IMR-90 (cell line): ENCODE results near the gene ZNF785. TPM values are rescaled to one million over a fixed set of nuclear protein-coding genes. Genes with fewer than 3 reads are reported as not detected.

Source experiments
- ATAC-seq: fragments of 200-7000 bp; cut with Tn5 transposase; 2 replicates; pipeline ENCODE4 v1.9.1; 2020; ENCODE audit warnings: low read depth, mild to moderate bottlenecking, moderate library complexity
- BruUV-seq: library from RNA; stranded (reverse); fragments of 400-500 nt; replicated peaks from 2 replicates; lab custom pipeline; 2021; lab: Mats Ljungman, UMichigan
- CTCF ChIA-PET: fragments of 300-600 bp; formaldehyde crosslinking; extraction: SDS; loops from one replicate; lab custom pipeline; 2021; ENCODE audit warnings: antibody characterized with exemption; lab: Yijun Ruan, JAX
- POLR2A ChIA-PET: fragments of 300-600 bp; sonication (Branson Sonifier 250); formaldehyde crosslinking; loops from one replicate; lab custom pipeline; 2022; ENCODE audit warnings: antibody characterized with exemption; ENCODE audit not compliant: unreplicated experiment; lab: Charles Lee
- DNase-seq: peaks from one replicate; pipeline ENCODE4 v3.0.0; 2013
- H2AFZ ChIP-seq: replicated peaks from 2 replicates; pipeline ENCODE3; 2013; ENCODE audit warnings: low read length, mild to moderate bottlenecking; ENCODE audit not compliant: poor library complexity
- H2AK5ac ChIP-seq: 2 replicates; pipeline ENCODE4 v1.6.1; 2013; ENCODE audit warnings: low read depth, low read length, inconsistent platforms
- H2AK9ac ChIP-seq: replicated peaks from 2 replicates; pipeline ENCODE3; 2013; ENCODE audit warnings: mild to moderate bottlenecking, low read depth, low read length, moderate library complexity; ENCODE audit not compliant: poor library complexity
- H2BK120ac ChIP-seq: 2 replicates; pipeline ENCODE4 v1.6.1; 2013; ENCODE audit warnings: low read depth, low read length, inconsistent platforms
- H2BK15ac ChIP-seq: 3 replicates; pipeline ENCODE4 v1.6.1; 2013; ENCODE audit warnings: low read depth, low read length, inconsistent platforms
- H2BK20ac ChIP-seq: 2 replicates; pipeline ENCODE4 v1.6.1; 2013; ENCODE audit warnings: low read depth, mild to moderate bottlenecking, inconsistent platforms, low read length, moderate library complexity
- H2BK5ac ChIP-seq: 2 replicates; pipeline ENCODE4 v1.6.1; 2013; ENCODE audit warnings: mild to moderate bottlenecking, low read depth, low read length, inconsistent platforms; ENCODE audit not compliant: poor library complexity, severe bottlenecking
- H3K14ac ChIP-seq: replicated peaks from 2 replicates; pipeline ENCODE4 v1.6.1; 2013; ENCODE audit warnings: low read depth, low read length, inconsistent platforms
- H3K18ac ChIP-seq: 2 replicates; pipeline ENCODE4 v1.6.1; 2013; ENCODE audit warnings: low read depth, low read length, control low read depth
- H3K23ac ChIP-seq: 2 replicates; pipeline ENCODE4 v1.6.1; 2013; ENCODE audit warnings: low read depth, low read length, inconsistent platforms
- H3K27ac ChIP-seq: 2 replicates; pipeline ENCODE4 v1.5.1; 2013; ENCODE audit warnings: mild to moderate bottlenecking, control low read depth, low read length; ENCODE audit not compliant: insufficient read depth
- H3K27me3 ChIP-seq: 2 replicates; pipeline ENCODE4 v1.6.1; 2013; ENCODE audit warnings: low read length; ENCODE audit not compliant: control insufficient read depth, insufficient read depth
- H3K36me3 ChIP-seq: 2 replicates; pipeline ENCODE4 v1.6.1; 2013; ENCODE audit warnings: low read length, mixed read lengths; ENCODE audit not compliant: control insufficient read depth, insufficient read depth
- H3K4ac ChIP-seq: 2 replicates; pipeline ENCODE4 v1.6.1; 2013; ENCODE audit warnings: low read depth, low read length, inconsistent platforms
- H3K4me1 ChIP-seq: 2 replicates; pipeline ENCODE4 v1.6.1; 2013; ENCODE audit warnings: low read length, mixed read lengths; ENCODE audit not compliant: control insufficient read depth, insufficient read depth
- H3K4me2 ChIP-seq: 2 replicates; pipeline ENCODE4 v1.6.1; 2013; ENCODE audit warnings: low read depth, mild to moderate bottlenecking, control low read depth, low read length, moderate library complexity
- H3K4me3 ChIP-seq: 2 replicates; pipeline ENCODE4 v1.5.1; 2013; ENCODE audit warnings: low read depth, mild to moderate bottlenecking, control low read depth, low read length, moderate library complexity; ENCODE audit not compliant: insufficient read depth
- H3K56ac ChIP-seq: 2 replicates; pipeline ENCODE4 v1.6.1; 2013; ENCODE audit warnings: low read length, inconsistent platforms; ENCODE audit not compliant: insufficient read depth; ENCODE audit errors: extremely low read depth
- H3K79me1 ChIP-seq, 2 experiments: 2 replicates each; pipeline ENCODE4 v1.6.1; 2013; ENCODE audit warnings: low read length in 2 of 2, inconsistent platforms in 1 of 2, low read depth in 1 of 2
- H3K9ac ChIP-seq: 2 replicates; pipeline ENCODE4 v1.6.1; 2013; ENCODE audit warnings: low read depth, low read length, control low read depth
- H3K9me1 ChIP-seq: 2 replicates; pipeline ENCODE4 v1.6.1; 2013; ENCODE audit warnings: low read length, inconsistent platforms; ENCODE audit not compliant: insufficient read depth
- H3K9me3 ChIP-seq: 2 replicates; pipeline ENCODE4 v1.6.1; 2013; ENCODE audit warnings: low read length; ENCODE audit not compliant: control insufficient read depth, insufficient read depth
- H4K20me1 ChIP-seq: 2 replicates; pipeline ENCODE4 v1.6.1; 2013; ENCODE audit warnings: low read length, inconsistent platforms; ENCODE audit not compliant: insufficient read depth
- H4K5ac ChIP-seq: 2 replicates; pipeline ENCODE4 v1.6.1; 2013; ENCODE audit warnings: mild to moderate bottlenecking, low read depth, low read length, control low read depth
- H4K8ac ChIP-seq, 2 experiments: 2 replicates each; pipeline ENCODE4 v1.6.1; 2013; ENCODE audit warnings: low read depth in 2 of 2, low read length in 2 of 2, control low read depth in 1 of 2, inconsistent platforms in 1 of 2
- H4K91ac ChIP-seq: 2 replicates; pipeline ENCODE4 v1.6.1; 2013; ENCODE audit warnings: low read depth, low read length, inconsistent platforms; ENCODE audit not compliant: insufficient read depth
- BHLHE40 ChIP-seq: fragments of 150-350 bp; IDR thresholded peaks from 2 replicates; pipeline ENCODE4 v1.6.1; 2016; ENCODE audit warnings: mild to moderate bottlenecking, low read depth, low read length
- CEBPB ChIP-seq: IDR thresholded peaks from 2 replicates; pipeline ENCODE4 v1.6.1; 2012; ENCODE audit warnings: low read depth, low read length, improper control_type of control experiment
- CHD1 ChIP-seq: IDR thresholded peaks from 2 replicates; pipeline ENCODE4 v1.6.1; 2012; ENCODE audit warnings: low read depth, low read length, improper control_type of control experiment
- ELK1 ChIP-seq: fragments of 150-350 bp; IDR thresholded peaks from 2 replicates; pipeline ENCODE4 v1.6.1; 2016; ENCODE audit warnings: low read depth, mild to moderate bottlenecking, low read length, moderate library complexity, borderline replicate concordance
- FOS ChIP-seq: fragments of 150-350 bp; IDR thresholded peaks from 2 replicates; pipeline ENCODE4 v1.6.1; 2016; ENCODE audit warnings: low read depth, low read length
- MAFK ChIP-seq: IDR thresholded peaks from 2 replicates; pipeline ENCODE4 v1.6.1; 2012; ENCODE audit warnings: low read depth, low read length, improper control_type of control experiment
- MAZ ChIP-seq: IDR thresholded peaks from 2 replicates; pipeline ENCODE4 v1.6.1; 2012; ENCODE audit warnings: low read depth, mild to moderate bottlenecking, low read length, improper control_type of control experiment, moderate library complexity, borderline replicate concordance
- MXI1 ChIP-seq: IDR thresholded peaks from 2 replicates; pipeline ENCODE4 v1.6.1; 2012; ENCODE audit warnings: low read depth, mild to moderate bottlenecking, low read length, moderate library complexity, borderline replicate concordance
- NFE2L2 ChIP-seq: fragments of 150-350 bp; IDR thresholded peaks from 2 replicates; pipeline ENCODE4 v1.6.1; 2016; ENCODE audit warnings: low read depth, mild to moderate bottlenecking, low read length
- POLR2A ChIP-seq: IDR thresholded peaks from 2 replicates; pipeline ENCODE4 v1.6.1; 2012; ENCODE audit warnings: mild to moderate bottlenecking, low read depth, low read length
- RAD21 ChIP-seq: IDR thresholded peaks from 2 replicates; pipeline ENCODE4 v1.6.1; 2012; ENCODE audit warnings: low read length, improper control_type of control experiment
- RCOR1 ChIP-seq: IDR thresholded peaks from 2 replicates; pipeline ENCODE4 v1.6.1; 2012; ENCODE audit warnings: mild to moderate bottlenecking, low read length, improper control_type of control experiment; ENCODE audit not compliant: insufficient replicate concordance
- RFX5 ChIP-seq: IDR thresholded peaks from 2 replicates; pipeline ENCODE4 v1.8.0; 2012; ENCODE audit warnings: low read depth, mild to moderate bottlenecking, low read length, moderate library complexity
- SMC3 ChIP-seq: fragments of 150-350 bp; IDR thresholded peaks from 2 replicates; pipeline ENCODE4 v1.6.1; 2016; ENCODE audit warnings: low read depth, mild to moderate bottlenecking, antibody characterized with exemption, low read length, moderate library complexity
- WGBS, 2 experiments: methylation state at CpG; one replicate each; pipeline versions ENCODE4 v1.1.5 to v1.1.7; 2013; ENCODE audit warnings: missing lambda C conversion rate in 2 of 2; ENCODE audit not compliant: insufficient read length in 1 of 2; ENCODE audit errors: extremely low coverage in 2 of 2; 5-methylcytosine and 5-hydroxymethylcytosine counted together
- dilution Hi-C: fragments of 300-500 bp; cut with HindIII; formaldehyde crosslinking; loops from one replicate; pipeline ENCODE4 v1.14.3; 2018; ENCODE audit warnings: low sequenced_read_pairs; ENCODE audit not compliant: unreplicated experiment
- in situ Hi-C: fragments of 300-500 bp; cut with MboI; formaldehyde crosslinking; loops from 3 replicates; pipeline ENCODE4 v1.14.3; 2019; ENCODE audit warnings: low sequenced_read_pairs, inconsistent platforms, mixed read lengths
- intact Hi-C: fragments of 100-400 bp; cut with micrococcal nuclease; formaldehyde crosslinking; loops from 2 replicates; pipeline ENCODE4 v1.10.0; 2022
- polyA plus RNA-seq, 3 experiments: library from polyadenylated mRNA; depleted of rRNA; stranded (reverse); fragments of >200 nt; gene quantifications; 2 replicates each; pipeline ENCODE4 v1.2.3, GENCODE V29; 2012; ENCODE audit warnings: low replicate concordance in 1 of 3
- total RNA-seq: library from RNA; depleted of rRNA; stranded (reverse); fragments of >200 nt; gene quantifications from 2 replicates; pipeline ENCODE4 v1.2.3, GENCODE V29; 2012
- TF ChIP-seq, protein P1 (sequence below): fragments of 150-350 bp; IDR thresholded peaks from 2 replicates; pipeline ENCODE4 v1.6.1; 2017; ENCODE audit warnings: mild to moderate bottlenecking, antibody characterized with exemption, low read length, low read depth
- TF ChIP-seq, protein P2 (sequence below): conservative IDR thresholded peaks from 2 replicates; pipeline ENCODE4 v1.5.1; 2012; ENCODE audit warnings: mild to moderate bottlenecking, low read depth, low read length, improper control_type of control experiment

The ZNF785 gene
- total and polyA plus RNA-seq, 2 of the 4 experiments (the other 2 are of a cell fraction): 2.9 to 4.0 TPM

DNA sequence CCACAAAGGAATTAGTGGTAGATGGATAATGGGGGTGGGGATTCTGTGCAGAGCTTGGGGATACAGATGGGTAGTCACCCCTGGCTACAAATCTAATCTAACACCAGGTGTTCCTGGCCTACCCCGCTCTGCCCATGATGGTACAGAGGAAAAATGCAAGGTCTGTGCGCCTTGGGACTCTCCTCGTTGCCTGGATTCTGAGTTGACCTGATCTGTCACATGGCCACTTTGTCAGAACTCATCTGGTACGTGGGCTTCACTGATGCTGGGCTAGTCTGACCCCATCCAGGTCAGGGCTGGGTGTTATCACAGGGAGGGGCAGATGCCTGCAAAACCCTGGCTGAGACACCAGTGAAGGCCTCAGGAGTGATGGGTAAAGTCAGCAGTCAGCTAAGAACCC, 32.5 kb downstream of the ZNF785 start:
- Histone ChIP-seq H3K36me3 (peaks cover 23% of the 10 kb centered on the region), H3K9ac (no peak overlapping the region), H3K4me1 (peaks cover 6% of the 10 kb centered on the region), H3K14ac (no peak overlapping the region), H3K4ac (no peak overlapping the region), H3K27me3 (no peaks in the 10 kb centered on the region), H4K91ac (no peak overlapping the region), H3K18ac (no peak overlapping the region), H3K9me3 (no peaks in the 10 kb centered on the region), H2BK120ac (no peak overlapping the region), H2AFZ (no peak overlapping the region), H3K27ac (no peak overlapping the region), H3K79me1 (peaks cover 16 to 40% of the 10 kb centered on the region in 2 experiments; a peak in 2 of 4 replicates), H4K8ac (no peak overlapping the region), H4K20me1 (no peaks in the 10 kb centered on the region; the same call in 1 of the 2 replicates), H4K5ac (no peak overlapping the region), H3K9me1 (peaks cover 6% of the 10 kb centered on the region; the same call in 1 of the 2 replicates), H2BK15ac (no peak overlapping the region), H3K23ac (no peak overlapping the region), H3K56ac (no peak overlapping the region), H3K4me3 (no peak overlapping the region), H3K4me2 (no peak overlapping the region), H2AK9ac (peak overlapping the region; percentile 82), H2BK5ac (no peak overlapping the region), H2BK20ac (no peak overlapping the region), H2AK5ac (0 out of 2 replicates have a peak overlapping the region, but pooled peaks have one; percentile 1)
- CTCF ChIA-PET: no interaction called here
- dilution Hi-C loops: no loop called here
- intact Hi-C loops: no loop called here
- 50% methylated on average over 1 of the region's 4 CpGs; no CpG with 5 or more reads in 1 of the 2 experiments for WGBS, 2 experiments
- DNase-seq: no peak
- ATAC-seq: no peak
- POLR2A ChIA-PET: no interaction called here
- no TSS peak for BruUV-seq
- no peak for TF ChIP-seq RFX5
- TF ChIP-seq ELK1: no peak
- no peak for TF ChIP-seq CHD1
- TF ChIP-seq BHLHE40: no peak
- TF ChIP-seq MAFK: no peak
- no peak for TF ChIP-seq CEBPB
- TF ChIP-seq SMC3: no peak
- TF ChIP-seq, protein P1, sequence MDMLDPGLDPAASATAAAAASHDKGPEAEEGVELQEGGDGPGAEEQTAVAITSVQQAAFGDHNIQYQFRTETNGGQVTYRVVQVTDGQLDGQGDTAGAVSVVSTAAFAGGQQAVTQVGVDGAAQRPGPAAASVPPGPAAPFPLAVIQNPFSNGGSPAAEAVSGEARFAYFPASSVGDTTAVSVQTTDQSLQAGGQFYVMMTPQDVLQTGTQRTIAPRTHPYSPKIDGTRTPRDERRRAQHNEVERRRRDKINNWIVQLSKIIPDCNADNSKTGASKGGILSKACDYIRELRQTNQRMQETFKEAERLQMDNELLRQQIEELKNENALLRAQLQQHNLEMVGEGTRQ: no peak
- no peak for TF ChIP-seq MAZ
- TF ChIP-seq FOS: no peak
- no peak for TF ChIP-seq RCOR1
- no peak for TF ChIP-seq POLR2A
- TF ChIP-seq NFE2L2: no peak
- TF ChIP-seq, protein P2, sequence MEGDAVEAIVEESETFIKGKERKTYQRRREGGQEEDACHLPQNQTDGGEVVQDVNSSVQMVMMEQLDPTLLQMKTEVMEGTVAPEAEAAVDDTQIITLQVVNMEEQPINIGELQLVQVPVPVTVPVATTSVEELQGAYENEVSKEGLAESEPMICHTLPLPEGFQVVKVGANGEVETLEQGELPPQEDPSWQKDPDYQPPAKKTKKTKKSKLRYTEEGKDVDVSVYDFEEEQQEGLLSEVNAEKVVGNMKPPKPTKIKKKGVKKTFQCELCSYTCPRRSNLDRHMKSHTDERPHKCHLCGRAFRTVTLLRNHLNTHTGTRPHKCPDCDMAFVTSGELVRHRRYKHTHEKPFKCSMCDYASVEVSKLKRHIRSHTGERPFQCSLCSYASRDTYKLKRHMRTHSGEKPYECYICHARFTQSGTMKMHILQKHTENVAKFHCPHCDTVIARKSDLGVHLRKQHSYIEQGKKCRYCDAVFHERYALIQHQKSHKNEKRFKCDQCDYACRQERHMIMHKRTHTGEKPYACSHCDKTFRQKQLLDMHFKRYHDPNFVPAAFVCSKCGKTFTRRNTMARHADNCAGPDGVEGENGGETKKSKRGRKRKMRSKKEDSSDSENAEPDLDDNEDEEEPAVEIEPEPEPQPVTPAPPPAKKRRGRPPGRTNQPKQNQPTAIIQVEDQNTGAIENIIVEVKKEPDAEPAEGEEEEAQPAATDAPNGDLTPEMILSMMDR: no peak
- TF ChIP-seq MXI1: no peak
- no peak for TF ChIP-seq RAD21
- in situ Hi-C loops: no loop called here
